Stimulated activated CD8-positive, alpha-beta memory T cell treated with anti-CD3 and anti-CD28 coated beads, Interleukin-12 subunit alpha, Interleukin-12 subunit beta, amount 100 ng/mL, for 4 hours (primary cell): ENCODE data around the gene TANC2.

Source experiments
- DNase-seq: peaks from one replicate; pipeline ENCODE4 v3.0.0-alpha.2; 2020; ENCODE audit warnings: low read depth

The TANC2 gene

DNA sequence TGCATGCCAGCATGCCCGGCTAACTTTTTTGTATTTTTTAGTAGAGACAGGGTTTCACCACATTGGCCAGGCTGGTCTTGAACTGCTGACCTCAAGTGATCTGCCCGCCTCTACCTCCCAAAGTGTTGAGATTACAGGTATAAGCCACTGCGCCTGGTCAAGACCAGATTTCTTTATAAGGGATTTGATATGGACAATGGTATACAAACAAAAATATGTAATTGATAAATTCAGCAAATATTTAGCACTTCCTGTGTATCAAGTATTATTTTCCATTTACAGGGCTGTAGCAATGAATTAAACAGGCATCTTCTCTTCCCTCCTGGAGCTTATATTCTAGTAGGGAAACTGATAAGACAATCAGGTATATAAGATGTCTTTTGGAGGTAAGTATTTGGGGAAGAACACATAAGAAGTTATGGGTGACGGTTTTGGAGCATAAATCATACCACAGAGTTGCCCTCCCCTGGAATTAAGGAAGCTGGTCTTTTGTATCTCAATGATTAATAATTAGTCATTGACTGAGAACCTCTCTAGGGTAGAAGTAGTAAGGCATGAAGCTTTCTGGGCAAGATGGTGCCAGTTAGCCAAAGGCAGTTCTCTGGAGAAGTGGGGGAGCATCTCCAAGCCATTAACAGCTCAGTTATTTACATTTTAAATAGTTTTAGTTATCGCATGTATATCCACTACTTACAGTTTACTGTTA, 35.8 kb downstream of the TANC2 start:
- no peak for DNase-seq

DNA sequence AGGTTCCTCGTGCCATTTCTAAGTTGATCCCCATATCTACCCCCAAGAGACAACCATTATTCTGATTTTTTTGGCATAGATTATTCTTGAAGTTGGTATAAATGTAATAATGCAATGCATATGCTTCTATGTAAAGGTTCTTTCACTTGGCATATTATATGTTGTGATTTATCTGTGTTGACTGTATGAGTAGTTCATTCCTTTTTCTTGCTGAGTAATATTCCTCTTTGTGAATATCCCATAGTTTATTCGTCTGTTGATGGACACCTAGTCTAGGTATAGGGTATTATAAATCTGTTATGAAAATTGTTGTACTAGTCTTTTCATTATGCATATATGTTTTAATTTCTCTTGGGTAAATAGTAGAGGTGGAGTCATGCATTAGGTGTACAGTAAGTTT, 36.6 kb downstream of the TANC2 start:
- DNase-seq = no peak

DNA sequence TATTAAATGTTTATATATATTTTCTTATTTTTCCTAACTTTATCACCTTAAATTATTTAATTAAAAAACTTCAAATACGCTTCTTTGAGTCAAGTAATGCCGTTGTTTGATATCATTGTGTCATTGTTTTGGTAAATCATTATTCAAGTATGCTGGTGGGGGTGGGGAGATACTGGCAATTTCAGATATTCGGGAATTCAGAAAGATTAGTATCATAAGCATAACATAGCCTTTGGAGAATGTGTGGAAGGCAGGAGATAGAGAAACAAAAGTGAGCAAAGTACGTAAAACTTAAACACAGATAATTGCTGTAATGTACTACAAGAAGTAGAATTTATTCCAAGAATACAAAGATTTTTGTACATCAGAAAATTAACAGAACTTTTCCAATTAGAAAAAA, 49.8 kb downstream of the TANC2 start:
- no peak for DNase-seq
